Measurements from ENCODE around the gene TCF7. TPM values are rescaled to one million over a fixed set of nuclear protein-coding genes. Genes with fewer than 3 reads are reported as not detected.

The TCF7 gene
- total and polyA plus RNA-seq, 2 of the 13 experiments (the other 11 are each of a cell fraction or from before 2014, with no cell fraction given), result 6.3 to 6.8 TPM

- TF ChIP-seq, protein P1, sequence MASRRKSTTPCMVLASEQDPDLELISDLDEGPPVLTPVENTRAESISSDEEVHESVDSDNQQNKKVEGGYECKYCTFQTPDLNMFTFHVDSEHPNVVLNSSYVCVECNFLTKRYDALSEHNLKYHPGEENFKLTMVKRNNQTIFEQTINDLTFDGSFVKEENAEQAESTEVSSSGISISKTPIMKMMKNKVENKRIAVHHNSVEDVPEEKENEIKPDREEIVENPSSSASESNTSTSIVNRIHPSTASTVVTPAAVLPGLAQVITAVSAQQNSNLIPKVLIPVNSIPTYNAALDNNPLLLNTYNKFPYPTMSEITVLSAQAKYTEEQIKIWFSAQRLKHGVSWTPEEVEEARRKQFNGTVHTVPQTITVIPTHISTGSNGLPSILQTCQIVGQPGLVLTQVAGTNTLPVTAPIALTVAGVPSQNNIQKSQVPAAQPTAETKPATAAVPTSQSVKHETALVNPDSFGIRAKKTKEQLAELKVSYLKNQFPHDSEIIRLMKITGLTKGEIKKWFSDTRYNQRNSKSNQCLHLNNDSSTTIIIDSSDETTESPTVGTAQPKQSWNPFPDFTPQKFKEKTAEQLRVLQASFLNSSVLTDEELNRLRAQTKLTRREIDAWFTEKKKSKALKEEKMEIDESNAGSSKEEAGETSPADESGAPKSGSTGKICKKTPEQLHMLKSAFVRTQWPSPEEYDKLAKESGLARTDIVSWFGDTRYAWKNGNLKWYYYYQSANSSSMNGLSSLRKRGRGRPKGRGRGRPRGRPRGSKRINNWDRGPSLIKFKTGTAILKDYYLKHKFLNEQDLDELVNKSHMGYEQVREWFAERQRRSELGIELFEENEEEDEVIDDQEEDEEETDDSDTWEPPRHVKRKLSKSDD (CRISPR knock-in tag; IDR thresholded peaks at IDR 0.05; ENCODE audit: low read depth), result no peak
- TF ChIP-seq PHF8 (CRISPR knock-in tag; IDR thresholded peaks at IDR 0.05), result no peak
- no peak for TF ChIP-seq NCOA1 (CRISPR knock-in tag; IDR thresholded peaks at IDR 0.05)
- TF ChIP-seq, protein P2, sequence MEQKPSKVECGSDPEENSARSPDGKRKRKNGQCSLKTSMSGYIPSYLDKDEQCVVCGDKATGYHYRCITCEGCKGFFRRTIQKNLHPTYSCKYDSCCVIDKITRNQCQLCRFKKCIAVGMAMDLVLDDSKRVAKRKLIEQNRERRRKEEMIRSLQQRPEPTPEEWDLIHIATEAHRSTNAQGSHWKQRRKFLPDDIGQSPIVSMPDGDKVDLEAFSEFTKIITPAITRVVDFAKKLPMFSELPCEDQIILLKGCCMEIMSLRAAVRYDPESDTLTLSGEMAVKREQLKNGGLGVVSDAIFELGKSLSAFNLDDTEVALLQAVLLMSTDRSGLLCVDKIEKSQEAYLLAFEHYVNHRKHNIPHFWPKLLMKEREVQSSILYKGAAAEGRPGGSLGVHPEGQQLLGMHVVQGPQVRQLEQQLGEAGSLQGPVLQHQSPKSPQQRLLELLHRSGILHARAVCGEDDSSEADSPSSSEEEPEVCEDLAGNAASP (CRISPR knock-in tag; IDR thresholded peaks at IDR 0.05; ENCODE audit: borderline replicate concordance), result peak; percentile 53; the same call in 1 of the 2 replicates
- no peak for TF ChIP-seq ZNF615 (CRISPR knock-in tag; IDR thresholded peaks at IDR 0.05; ENCODE audit: borderline replicate concordance)
- peak; percentile 76 for TF ChIP-seq RAD21 (CRISPR knock-in tag; IDR thresholded peaks at IDR 0.05)
- TF ChIP-seq KAT8 (CRISPR knock-in tag; IDR thresholded peaks at IDR 0.05), result no peak
- TF ChIP-seq, protein P3, sequence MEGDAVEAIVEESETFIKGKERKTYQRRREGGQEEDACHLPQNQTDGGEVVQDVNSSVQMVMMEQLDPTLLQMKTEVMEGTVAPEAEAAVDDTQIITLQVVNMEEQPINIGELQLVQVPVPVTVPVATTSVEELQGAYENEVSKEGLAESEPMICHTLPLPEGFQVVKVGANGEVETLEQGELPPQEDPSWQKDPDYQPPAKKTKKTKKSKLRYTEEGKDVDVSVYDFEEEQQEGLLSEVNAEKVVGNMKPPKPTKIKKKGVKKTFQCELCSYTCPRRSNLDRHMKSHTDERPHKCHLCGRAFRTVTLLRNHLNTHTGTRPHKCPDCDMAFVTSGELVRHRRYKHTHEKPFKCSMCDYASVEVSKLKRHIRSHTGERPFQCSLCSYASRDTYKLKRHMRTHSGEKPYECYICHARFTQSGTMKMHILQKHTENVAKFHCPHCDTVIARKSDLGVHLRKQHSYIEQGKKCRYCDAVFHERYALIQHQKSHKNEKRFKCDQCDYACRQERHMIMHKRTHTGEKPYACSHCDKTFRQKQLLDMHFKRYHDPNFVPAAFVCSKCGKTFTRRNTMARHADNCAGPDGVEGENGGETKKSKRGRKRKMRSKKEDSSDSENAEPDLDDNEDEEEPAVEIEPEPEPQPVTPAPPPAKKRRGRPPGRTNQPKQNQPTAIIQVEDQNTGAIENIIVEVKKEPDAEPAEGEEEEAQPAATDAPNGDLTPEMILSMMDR (CRISPR knock-in tag; IDR thresholded peaks at IDR 0.05), result peak; percentile 84
- no peak for TF ChIP-seq GABPA (IDR thresholded peaks at IDR 0.05; ENCODE audit: low read depth, low read length)
- no peak for TF ChIP-seq GABPA (CRISPR knock-in tag; IDR thresholded peaks at IDR 0.05; ENCODE audit: low read depth)
- no peak for TF ChIP-seq KDM5B (CRISPR knock-in tag; IDR thresholded peaks at IDR 0.05; ENCODE audit: borderline replicate concordance)
- TF ChIP-seq CBFB (CRISPR knock-in tag; IDR thresholded peaks at IDR 0.05), result peak; percentile 52; the same call in 1 of the 2 replicates
- peak; percentile 51 for TF ChIP-seq SALL1 (CRISPR knock-in tag; IDR thresholded peaks at IDR 0.05)
- no peak for TF ChIP-seq FOXA1 (IDR thresholded peaks at IDR 0.05)
- no peak for TF ChIP-seq FOXA1 (CRISPR knock-in tag; IDR thresholded peaks at IDR 0.05)
- TF ChIP-seq SRF (IDR thresholded peaks at IDR 0.05; ENCODE audit: low read depth, low read length), result no peak
- TF ChIP-seq, protein P4, sequence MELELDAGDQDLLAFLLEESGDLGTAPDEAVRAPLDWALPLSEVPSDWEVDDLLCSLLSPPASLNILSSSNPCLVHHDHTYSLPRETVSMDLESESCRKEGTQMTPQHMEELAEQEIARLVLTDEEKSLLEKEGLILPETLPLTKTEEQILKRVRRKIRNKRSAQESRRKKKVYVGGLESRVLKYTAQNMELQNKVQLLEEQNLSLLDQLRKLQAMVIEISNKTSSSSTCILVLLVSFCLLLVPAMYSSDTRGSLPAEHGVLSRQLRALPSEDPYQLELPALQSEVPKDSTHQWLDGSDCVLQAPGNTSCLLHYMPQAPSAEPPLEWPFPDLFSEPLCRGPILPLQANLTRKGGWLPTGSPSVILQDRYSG (CRISPR knock-in tag; IDR thresholded peaks at IDR 0.05), result no peak
These were observed 26.2 kb downstream of the TCF7 start (continued) for GRCh38 chr5:134140530-134141201.

Data from HepG2 (cell line).